Parathyroid adenoma (tissue), 2 donors: ENCODE measurements around the gene CFAP161.

Source experiments
- H2AFZ ChIP-seq: fragments of 300-600 bp; sonication (generic); one replicate; pipeline ENCODE4 v1.7.0; 2017; ENCODE audit warnings: antibody characterized with exemption, mild to moderate bottlenecking
- H3K27ac ChIP-seq: fragments of 300-600 bp; sonication (generic); one replicate; pipeline ENCODE4 v1.7.0; 2017
- H3K27me3 ChIP-seq: fragments of 300-600 bp; sonication (generic); one replicate; pipeline ENCODE4 v1.7.0; 2017; ENCODE audit warnings: low read length; ENCODE audit not compliant: control insufficient read depth, insufficient read depth
- H3K36me3 ChIP-seq: fragments of 300-600 bp; sonication (generic); one replicate; pipeline ENCODE4 v1.7.0; 2017; ENCODE audit warnings: low read length; ENCODE audit not compliant: control insufficient read depth, insufficient read depth
- H3K4me1 ChIP-seq: fragments of 300-600 bp; sonication (generic); one replicate; pipeline ENCODE4 v1.7.0; 2017; ENCODE audit warnings: control low read depth
- H3K4me2 ChIP-seq: fragments of 300-600 bp; sonication (generic); one replicate; pipeline ENCODE4 v1.7.0; 2017; ENCODE audit warnings: low read length
- H3K4me3 ChIP-seq: fragments of 300-600 bp; sonication (generic); one replicate; pipeline ENCODE4 v1.7.0; 2017; ENCODE audit warnings: low read depth, low read length
- H3K79me2 ChIP-seq: fragments of 300-600 bp; sonication (generic); one replicate; pipeline ENCODE4 v1.7.0; 2017; ENCODE audit warnings: control low read depth
- H3K9ac ChIP-seq: fragments of 300-600 bp; sonication (generic); one replicate; pipeline ENCODE4 v1.7.0; 2017; ENCODE audit warnings: mild to moderate bottlenecking
- H3K9me3 ChIP-seq: fragments of 300-600 bp; sonication (generic); one replicate; pipeline ENCODE4 v1.7.0; 2017; ENCODE audit warnings: low read length; ENCODE audit not compliant: control insufficient read depth
- TF ChIP-seq, protein P1 (sequence below): fragments of 300-600 bp; sonication (generic); IDR thresholded peaks from one replicate; pipeline ENCODE4 v1.7.0; 2017; ENCODE audit warnings: antibody characterized with exemption, mild to moderate bottlenecking
- donor health status: primary hyperparathyroidism.

Gene CFAP161

GRCh38 chr15:81182031-81182755 is 48.1 kb downstream of the CFAP161 start:
- no peaks in the 10 kb centered on the region for H3K9me3 ChIP-seq
- H3K9ac ChIP-seq, result no peak overlapping the region
- no peaks in the 10 kb centered on the region for H3K36me3 ChIP-seq
- no peak overlapping the region for H3K4me3 ChIP-seq
- TF ChIP-seq, protein P1, sequence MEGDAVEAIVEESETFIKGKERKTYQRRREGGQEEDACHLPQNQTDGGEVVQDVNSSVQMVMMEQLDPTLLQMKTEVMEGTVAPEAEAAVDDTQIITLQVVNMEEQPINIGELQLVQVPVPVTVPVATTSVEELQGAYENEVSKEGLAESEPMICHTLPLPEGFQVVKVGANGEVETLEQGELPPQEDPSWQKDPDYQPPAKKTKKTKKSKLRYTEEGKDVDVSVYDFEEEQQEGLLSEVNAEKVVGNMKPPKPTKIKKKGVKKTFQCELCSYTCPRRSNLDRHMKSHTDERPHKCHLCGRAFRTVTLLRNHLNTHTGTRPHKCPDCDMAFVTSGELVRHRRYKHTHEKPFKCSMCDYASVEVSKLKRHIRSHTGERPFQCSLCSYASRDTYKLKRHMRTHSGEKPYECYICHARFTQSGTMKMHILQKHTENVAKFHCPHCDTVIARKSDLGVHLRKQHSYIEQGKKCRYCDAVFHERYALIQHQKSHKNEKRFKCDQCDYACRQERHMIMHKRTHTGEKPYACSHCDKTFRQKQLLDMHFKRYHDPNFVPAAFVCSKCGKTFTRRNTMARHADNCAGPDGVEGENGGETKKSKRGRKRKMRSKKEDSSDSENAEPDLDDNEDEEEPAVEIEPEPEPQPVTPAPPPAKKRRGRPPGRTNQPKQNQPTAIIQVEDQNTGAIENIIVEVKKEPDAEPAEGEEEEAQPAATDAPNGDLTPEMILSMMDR, result no peak
- H2AFZ ChIP-seq, result no peak overlapping the region
- H3K4me1 ChIP-seq, result no peaks in the 10 kb centered on the region
- H3K79me2 ChIP-seq, result no peaks in the 10 kb centered on the region
- H3K4me2 ChIP-seq, result no peak overlapping the region
- H3K27me3 ChIP-seq, result no peaks in the 10 kb centered on the region
- H3K27ac ChIP-seq, result no peak overlapping the region

DNA sequence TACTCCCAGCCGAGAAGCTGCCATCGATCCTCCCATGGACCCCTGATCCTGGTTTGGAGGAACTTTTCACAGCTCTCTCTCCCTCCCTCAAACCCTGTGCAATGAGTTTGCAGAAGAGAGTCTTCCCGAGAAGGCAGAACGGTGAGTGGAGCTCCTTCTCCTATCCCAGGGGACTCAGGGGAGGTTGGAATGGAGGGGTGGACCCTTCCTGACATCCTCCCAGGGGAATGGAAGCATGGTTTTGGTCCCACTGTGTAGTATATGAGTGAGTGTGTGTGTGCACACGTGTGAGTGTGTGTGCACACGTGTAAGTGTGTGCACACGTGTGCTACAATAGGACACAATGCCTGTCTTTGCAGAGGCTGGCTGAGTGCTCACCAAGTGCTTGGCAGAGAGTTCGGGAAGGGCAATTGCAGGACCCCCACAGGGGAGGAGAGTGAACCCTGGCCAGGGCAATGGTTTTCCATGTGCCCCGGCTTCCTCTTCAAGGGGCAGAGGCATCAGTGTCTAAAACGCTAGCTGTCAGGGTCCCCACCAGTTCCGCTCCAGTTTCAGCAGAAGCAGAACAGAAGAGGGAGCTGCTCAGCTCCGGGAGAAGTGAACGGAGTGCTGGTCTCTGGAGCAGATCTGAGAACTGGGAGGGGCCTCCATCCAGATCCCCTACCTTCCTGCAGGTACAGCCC is 48.8 kb downstream of the CFAP161 start:
- Histone ChIP-seq H3K4me1 (no peaks in the 10 kb centered on the region), H3K36me3 (no peaks in the 10 kb centered on the region), H3K27ac (no peak overlapping the region), H3K27me3 (no peaks in the 10 kb centered on the region), H3K79me2 (no peaks in the 10 kb centered on the region), H3K4me3 (no peak overlapping the region), H3K9ac (no peak overlapping the region), H2AFZ (no peak overlapping the region), H3K4me2 (no peak overlapping the region), H3K9me3 (no peaks in the 10 kb centered on the region)
- TF ChIP-seq, protein P1, result no peak

- no peak overlapping the region for H3K4me2 ChIP-seq
Observed at GRCh38 chr15:81183439-81183775, 49.3 kb downstream of the CFAP161 start.

GRCh38 chr15:81184188-81184587 is 50.1 kb downstream of the CFAP161 start:
- H3K9me3 ChIP-seq, result no peaks in the 10 kb centered on the region
- no peak overlapping the region for H3K4me2 ChIP-seq
- H2AFZ ChIP-seq, result no peak overlapping the region
- no peaks in the 10 kb centered on the region for H3K36me3 ChIP-seq
- no peak overlapping the region for H3K27ac ChIP-seq
- TF ChIP-seq, protein P1, result no peak
- H3K9ac ChIP-seq, result no peak overlapping the region
- H3K27me3 ChIP-seq, result no peaks in the 10 kb centered on the region
- no peaks in the 10 kb centered on the region for H3K4me1 ChIP-seq
- H3K4me3 ChIP-seq, result no peak overlapping the region
- H3K79me2 ChIP-seq, result no peaks in the 10 kb centered on the region

More at GRCh38 chr15:81183439-81183775, 49.3 kb downstream of the CFAP161 start:
- TF ChIP-seq, protein P1, result no peak
- Histone ChIP-seq H2AFZ (no peak overlapping the region), H3K27ac (no peak overlapping the region), H3K36me3 (no peaks in the 10 kb centered on the region), H3K4me3 (no peak overlapping the region), H3K27me3 (no peaks in the 10 kb centered on the region), H3K79me2 (no peaks in the 10 kb centered on the region), H3K9ac (no peak overlapping the region), H3K9me3 (no peaks in the 10 kb centered on the region), H3K4me1 (no peaks in the 10 kb centered on the region)
